H1 (cell line): ENCODE results near the gene LNPEP. TPM values are rescaled to one million over a fixed set of nuclear protein-coding genes. Genes with fewer than 3 reads are reported as not detected.

Experiments
- polyA plus RNA-seq, 7 experiments: library from polyadenylated mRNA; depleted of rRNA in 3 of 7; stranded (reverse) in 5 of 7; unstranded in 2 of 7; fragments of >200 nt in 5 of 7; fragments of 200-250 nt in 2 of 7; gene quantifications; 1 replicate in 5 of 7; 2 replicates in 1 of 7; 4 replicates in 1 of 7; pipeline versions ENCODE4 v1.2.1 to v1.2.3, GENCODE V29; 2011 to 2013; ENCODE audit warnings: missing spikeins in 2 of 7, mixed read lengths in 2 of 7
- total RNA-seq: library from RNA; stranded (reverse); fragmentation: NEBNext Ultra II Directional; extraction: Animal tissue kit (Norgen Biotek cat#: 25700); gene quantifications from 2 replicates; pipeline ENCODE4 v1.2.1, GENCODE V29; 2021
- TF ChIP-seq, protein P1 (sequence below): fragments of 300-600 bp; sonication (generic); IDR thresholded peaks from 2 replicates; pipeline ENCODE4 v1.7.1; 2012; ENCODE audit warnings: low read length, moderate library complexity, mild to moderate bottlenecking, inconsistent platforms; ENCODE audit not compliant: insufficient replicate concordance

Gene LNPEP
- total and polyA plus RNA-seq, 2 of the 8 experiments (the other 6 are each of a cell fraction or from before 2014, with no cell fraction given), result 1.8 to 4.5 TPM

- TF ChIP-seq, protein P1, sequence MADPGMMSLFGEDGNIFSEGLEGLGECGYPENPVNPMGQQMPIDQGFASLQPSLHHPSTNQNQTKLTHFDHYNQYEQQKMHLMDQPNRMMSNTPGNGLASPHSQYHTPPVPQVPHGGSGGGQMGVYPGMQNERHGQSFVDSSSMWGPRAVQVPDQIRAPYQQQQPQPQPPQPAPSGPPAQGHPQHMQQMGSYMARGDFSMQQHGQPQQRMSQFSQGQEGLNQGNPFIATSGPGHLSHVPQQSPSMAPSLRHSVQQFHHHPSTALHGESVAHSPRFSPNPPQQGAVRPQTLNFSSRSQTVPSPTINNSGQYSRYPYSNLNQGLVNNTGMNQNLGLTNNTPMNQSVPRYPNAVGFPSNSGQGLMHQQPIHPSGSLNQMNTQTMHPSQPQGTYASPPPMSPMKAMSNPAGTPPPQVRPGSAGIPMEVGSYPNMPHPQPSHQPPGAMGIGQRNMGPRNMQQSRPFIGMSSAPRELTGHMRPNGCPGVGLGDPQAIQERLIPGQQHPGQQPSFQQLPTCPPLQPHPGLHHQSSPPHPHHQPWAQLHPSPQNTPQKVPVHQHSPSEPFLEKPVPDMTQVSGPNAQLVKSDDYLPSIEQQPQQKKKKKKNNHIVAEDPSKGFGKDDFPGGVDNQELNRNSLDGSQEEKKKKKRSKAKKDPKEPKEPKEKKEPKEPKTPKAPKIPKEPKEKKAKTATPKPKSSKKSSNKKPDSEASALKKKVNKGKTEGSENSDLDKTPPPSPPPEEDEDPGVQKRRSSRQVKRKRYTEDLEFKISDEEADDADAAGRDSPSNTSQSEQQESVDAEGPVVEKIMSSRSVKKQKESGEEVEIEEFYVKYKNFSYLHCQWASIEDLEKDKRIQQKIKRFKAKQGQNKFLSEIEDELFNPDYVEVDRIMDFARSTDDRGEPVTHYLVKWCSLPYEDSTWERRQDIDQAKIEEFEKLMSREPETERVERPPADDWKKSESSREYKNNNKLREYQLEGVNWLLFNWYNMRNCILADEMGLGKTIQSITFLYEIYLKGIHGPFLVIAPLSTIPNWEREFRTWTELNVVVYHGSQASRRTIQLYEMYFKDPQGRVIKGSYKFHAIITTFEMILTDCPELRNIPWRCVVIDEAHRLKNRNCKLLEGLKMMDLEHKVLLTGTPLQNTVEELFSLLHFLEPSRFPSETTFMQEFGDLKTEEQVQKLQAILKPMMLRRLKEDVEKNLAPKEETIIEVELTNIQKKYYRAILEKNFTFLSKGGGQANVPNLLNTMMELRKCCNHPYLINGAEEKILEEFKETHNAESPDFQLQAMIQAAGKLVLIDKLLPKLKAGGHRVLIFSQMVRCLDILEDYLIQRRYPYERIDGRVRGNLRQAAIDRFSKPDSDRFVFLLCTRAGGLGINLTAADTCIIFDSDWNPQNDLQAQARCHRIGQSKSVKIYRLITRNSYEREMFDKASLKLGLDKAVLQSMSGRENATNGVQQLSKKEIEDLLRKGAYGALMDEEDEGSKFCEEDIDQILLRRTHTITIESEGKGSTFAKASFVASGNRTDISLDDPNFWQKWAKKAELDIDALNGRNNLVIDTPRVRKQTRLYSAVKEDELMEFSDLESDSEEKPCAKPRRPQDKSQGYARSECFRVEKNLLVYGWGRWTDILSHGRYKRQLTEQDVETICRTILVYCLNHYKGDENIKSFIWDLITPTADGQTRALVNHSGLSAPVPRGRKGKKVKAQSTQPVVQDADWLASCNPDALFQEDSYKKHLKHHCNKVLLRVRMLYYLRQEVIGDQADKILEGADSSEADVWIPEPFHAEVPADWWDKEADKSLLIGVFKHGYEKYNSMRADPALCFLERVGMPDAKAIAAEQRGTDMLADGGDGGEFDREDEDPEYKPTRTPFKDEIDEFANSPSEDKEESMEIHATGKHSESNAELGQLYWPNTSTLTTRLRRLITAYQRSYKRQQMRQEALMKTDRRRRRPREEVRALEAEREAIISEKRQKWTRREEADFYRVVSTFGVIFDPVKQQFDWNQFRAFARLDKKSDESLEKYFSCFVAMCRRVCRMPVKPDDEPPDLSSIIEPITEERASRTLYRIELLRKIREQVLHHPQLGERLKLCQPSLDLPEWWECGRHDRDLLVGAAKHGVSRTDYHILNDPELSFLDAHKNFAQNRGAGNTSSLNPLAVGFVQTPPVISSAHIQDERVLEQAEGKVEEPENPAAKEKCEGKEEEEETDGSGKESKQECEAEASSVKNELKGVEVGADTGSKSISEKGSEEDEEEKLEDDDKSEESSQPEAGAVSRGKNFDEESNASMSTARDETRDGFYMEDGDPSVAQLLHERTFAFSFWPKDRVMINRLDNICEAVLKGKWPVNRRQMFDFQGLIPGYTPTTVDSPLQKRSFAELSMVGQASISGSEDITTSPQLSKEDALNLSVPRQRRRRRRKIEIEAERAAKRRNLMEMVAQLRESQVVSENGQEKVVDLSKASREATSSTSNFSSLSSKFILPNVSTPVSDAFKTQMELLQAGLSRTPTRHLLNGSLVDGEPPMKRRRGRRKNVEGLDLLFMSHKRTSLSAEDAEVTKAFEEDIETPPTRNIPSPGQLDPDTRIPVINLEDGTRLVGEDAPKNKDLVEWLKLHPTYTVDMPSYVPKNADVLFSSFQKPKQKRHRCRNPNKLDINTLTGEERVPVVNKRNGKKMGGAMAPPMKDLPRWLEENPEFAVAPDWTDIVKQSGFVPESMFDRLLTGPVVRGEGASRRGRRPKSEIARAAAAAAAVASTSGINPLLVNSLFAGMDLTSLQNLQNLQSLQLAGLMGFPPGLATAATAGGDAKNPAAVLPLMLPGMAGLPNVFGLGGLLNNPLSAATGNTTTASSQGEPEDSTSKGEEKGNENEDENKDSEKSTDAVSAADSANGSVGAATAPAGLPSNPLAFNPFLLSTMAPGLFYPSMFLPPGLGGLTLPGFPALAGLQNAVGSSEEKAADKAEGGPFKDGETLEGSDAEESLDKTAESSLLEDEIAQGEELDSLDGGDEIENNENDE, result no peak
Measured at GRCh38 chr5:97047076-97047475, 111.2 kb downstream of the LNPEP start (continued).
